ENCODE results near the gene RMI1. TPM values are rescaled to one million over a fixed set of nuclear protein-coding genes. Genes with fewer than 3 reads are reported as not detected.

RMI1 gene
- total RNA-seq, 2 donors from 2014 or later = 27.1 to 33.2 TPM

DNA sequence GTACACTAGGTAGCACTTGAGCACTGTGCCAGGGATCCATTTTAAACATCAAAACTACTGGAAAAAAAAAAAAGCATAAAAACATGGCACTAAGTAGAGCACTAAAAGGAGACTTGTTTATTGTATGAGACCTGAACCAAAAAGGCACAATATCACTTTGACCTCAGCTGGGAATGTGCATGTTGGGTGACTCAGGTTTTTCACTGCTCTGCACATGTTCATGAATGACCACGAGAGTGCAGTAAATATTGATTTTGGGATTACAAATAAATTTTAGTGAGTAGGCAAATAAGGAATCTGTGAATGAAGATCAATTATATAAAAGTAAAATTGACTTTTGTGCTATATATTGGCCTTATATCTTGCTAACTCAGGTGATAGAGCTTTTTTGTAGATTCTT is 11.8 kb downstream of the RMI1 start:
- no peak overlapping the region for H3K4me3 Mint-ChIP-seq
- no peaks in the 10 kb centered on the region for H3K4me1 ChIP-seq (ENCODE audit: control insufficient read depth, insufficient read depth, low read length)
- no peak overlapping the region for H3K27ac ChIP-seq (ENCODE audit: low read depth, low read length)
- peaks cover 18% of the 10 kb centered on the region for H3K36me3 ChIP-seq (ENCODE audit: control insufficient read depth, insufficient read depth, low read length)
- no peak overlapping the region for H3K9ac ChIP-seq (ENCODE audit: extremely low read depth, low read length, poor library complexity, severe bottlenecking)
- WGBS, 2 experiments (ENCODE audit: insufficient coverage in 1 of 2, insufficient read length in 1 of 2) = 96 to 100% methylated on average over 1 of the region's 1 CpG
- H3K4me1 Mint-ChIP-seq = no peaks in the 10 kb centered on the region
- no peak overlapping the region for H3K4me3 ChIP-seq (ENCODE audit: low read length)
- no peaks in the 10 kb centered on the region for H3K9me3 Mint-ChIP-seq
- no peak for DNase-seq
- no peaks in the 10 kb centered on the region for H3K27me3 ChIP-seq (ENCODE audit: control insufficient read depth, insufficient read depth, low read length, poor library complexity, severe bottlenecking)
- no peaks in the 10 kb centered on the region for H3K9me3 ChIP-seq (ENCODE audit: control insufficient read depth, low read length)
- H3K36me3 Mint-ChIP-seq (ENCODE audit: low read depth) = peaks cover 35% of the 10 kb centered on the region
- no peaks in the 10 kb centered on the region for H3K27me3 Mint-ChIP-seq (ENCODE audit: insufficient read depth)
- H3K27ac Mint-ChIP-seq = no peak overlapping the region
- TF ChIP-seq, protein P1, sequence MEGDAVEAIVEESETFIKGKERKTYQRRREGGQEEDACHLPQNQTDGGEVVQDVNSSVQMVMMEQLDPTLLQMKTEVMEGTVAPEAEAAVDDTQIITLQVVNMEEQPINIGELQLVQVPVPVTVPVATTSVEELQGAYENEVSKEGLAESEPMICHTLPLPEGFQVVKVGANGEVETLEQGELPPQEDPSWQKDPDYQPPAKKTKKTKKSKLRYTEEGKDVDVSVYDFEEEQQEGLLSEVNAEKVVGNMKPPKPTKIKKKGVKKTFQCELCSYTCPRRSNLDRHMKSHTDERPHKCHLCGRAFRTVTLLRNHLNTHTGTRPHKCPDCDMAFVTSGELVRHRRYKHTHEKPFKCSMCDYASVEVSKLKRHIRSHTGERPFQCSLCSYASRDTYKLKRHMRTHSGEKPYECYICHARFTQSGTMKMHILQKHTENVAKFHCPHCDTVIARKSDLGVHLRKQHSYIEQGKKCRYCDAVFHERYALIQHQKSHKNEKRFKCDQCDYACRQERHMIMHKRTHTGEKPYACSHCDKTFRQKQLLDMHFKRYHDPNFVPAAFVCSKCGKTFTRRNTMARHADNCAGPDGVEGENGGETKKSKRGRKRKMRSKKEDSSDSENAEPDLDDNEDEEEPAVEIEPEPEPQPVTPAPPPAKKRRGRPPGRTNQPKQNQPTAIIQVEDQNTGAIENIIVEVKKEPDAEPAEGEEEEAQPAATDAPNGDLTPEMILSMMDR (conservative IDR thresholded peaks at IDR 0.05) = no peak

DNA sequence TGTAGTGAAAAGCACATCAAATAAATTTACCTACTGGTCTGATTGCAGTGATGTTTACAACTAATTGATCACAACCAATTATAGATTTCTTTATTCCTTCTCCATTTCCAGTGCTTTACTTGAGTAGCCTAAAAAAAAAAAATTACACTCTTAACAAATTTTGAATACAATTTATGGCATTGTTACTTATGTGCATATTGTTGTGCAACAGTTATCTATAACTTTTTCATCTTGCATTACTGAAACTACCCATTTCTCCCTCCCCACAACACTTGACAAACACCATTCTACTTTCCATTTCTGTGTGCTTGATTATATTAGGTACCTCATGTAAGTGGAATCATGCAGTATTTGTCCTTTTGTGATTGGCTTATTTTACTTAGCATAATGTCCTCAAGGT is 12.3 kb downstream of the RMI1 start:
- Histone ChIP-seq H3K36me3 (ENCODE audit: control insufficient read depth, insufficient read depth, low read length) (peaks cover 18% of the 10 kb centered on the region), H3K4me1 (ENCODE audit: control insufficient read depth, insufficient read depth, low read length) (no peaks in the 10 kb centered on the region), H3K4me3 (ENCODE audit: low read length) (no peak overlapping the region), H3K9me3 (ENCODE audit: control insufficient read depth, low read length) (no peaks in the 10 kb centered on the region), H3K27me3 (ENCODE audit: control insufficient read depth, insufficient read depth, low read length, poor library complexity, severe bottlenecking) (no peaks in the 10 kb centered on the region), H3K9ac (ENCODE audit: extremely low read depth, low read length, poor library complexity, severe bottlenecking) (no peak overlapping the region), H3K27ac (ENCODE audit: low read depth, low read length) (no peak overlapping the region)
- Mint-ChIP-seq H3K27ac (no peak overlapping the region), H3K9me3 (no peaks in the 10 kb centered on the region), H3K4me1 (no peaks in the 10 kb centered on the region), H3K36me3 (ENCODE audit: low read depth) (peaks cover 35% of the 10 kb centered on the region), H3K27me3 (ENCODE audit: insufficient read depth) (no peaks in the 10 kb centered on the region), H3K4me3 (no peak overlapping the region)
- no peak for DNase-seq
- TF ChIP-seq, protein P1 (conservative IDR thresholded peaks at IDR 0.05) = no peak

DNA sequence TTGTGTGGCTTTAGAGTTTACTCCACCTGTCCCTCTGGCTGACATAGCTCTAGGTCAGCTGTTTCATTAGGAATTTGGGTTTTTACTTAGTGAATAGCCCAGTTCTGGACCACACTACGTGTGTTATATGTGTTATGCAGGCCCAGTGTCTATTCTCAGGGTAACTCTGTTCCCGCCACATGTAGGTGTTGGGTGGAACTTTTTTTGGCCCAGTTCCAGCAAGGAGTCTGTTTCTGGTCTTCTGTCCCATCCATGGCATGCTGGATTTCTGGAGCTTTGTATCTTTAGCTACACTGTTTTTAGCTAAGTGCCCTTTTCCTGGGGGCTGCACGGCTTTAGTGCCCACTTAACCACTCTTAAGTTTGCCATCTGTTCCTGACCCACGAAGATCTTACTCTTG is 15.5 kb downstream of the RMI1 start:
- Mint-ChIP-seq H3K27ac (no peak overlapping the region), H3K27me3 (ENCODE audit: insufficient read depth) (no peaks in the 10 kb centered on the region), H3K4me3 (no peak overlapping the region), H3K4me1 (no peaks in the 10 kb centered on the region), H3K36me3 (ENCODE audit: low read depth) (peaks cover 12% of the 10 kb centered on the region), H3K9me3 (no peaks in the 10 kb centered on the region)
- Histone ChIP-seq H3K4me1 (ENCODE audit: control insufficient read depth, insufficient read depth, low read length) (no peaks in the 10 kb centered on the region), H3K27me3 (ENCODE audit: control insufficient read depth, insufficient read depth, low read length, poor library complexity, severe bottlenecking) (no peaks in the 10 kb centered on the region), H3K4me3 (ENCODE audit: low read length) (no peak overlapping the region), H3K9me3 (ENCODE audit: control insufficient read depth, low read length) (no peaks in the 10 kb centered on the region), H3K36me3 (ENCODE audit: control insufficient read depth, insufficient read depth, low read length) (peaks cover 18% of the 10 kb centered on the region), H3K9ac (ENCODE audit: extremely low read depth, low read length, poor library complexity, severe bottlenecking) (no peak overlapping the region), H3K27ac (ENCODE audit: low read depth, low read length) (no peak overlapping the region)
- 93 to 100% methylated on average over 1 to 3 of the region's 4 CpGs for WGBS, 2 experiments (ENCODE audit: insufficient coverage in 1 of 2, insufficient read length in 1 of 2)
- TF ChIP-seq, protein P1 (conservative IDR thresholded peaks at IDR 0.05) = no peak
- DNase-seq = no peak
